HCT116 (cell line): ENCODE results near the gene SLC10A7. TPM values are rescaled to one million over a fixed set of nuclear protein-coding genes. Genes with fewer than 3 reads are reported as not detected.

Experiments
- ATAC-seq: fragments of 200-7000 bp; cut with Tn5 transposase; 2 replicates; pipeline ENCODE4 v1.9.1; 2020; ENCODE audit warnings: mild to moderate bottlenecking, moderate library complexity
- BruUV-seq: library from RNA; stranded (reverse); fragments of 400-500 nt; replicated peaks from 2 replicates; lab custom pipeline; 2021; lab: Mats Ljungman, UMichigan
- CTCF ChIA-PET: fragments of 300-600 bp; sonication (Branson Sonifier 250); formaldehyde crosslinking; loops from one replicate; lab custom pipeline; 2021; ENCODE audit warnings: antibody characterized with exemption; lab: Charles Lee
- POLR2A ChIA-PET: fragments of 300-600, 350-600 bp; sonication (Branson Sonifier 250); formaldehyde crosslinking; loops from one replicate; lab custom pipeline; 2021; ENCODE audit warnings: antibody characterized with exemption; lab: Charles Lee
- RAD21 ChIA-PET, 2 experiments: fragments of 300-600 bp; sonication (Branson Sonifier 250); formaldehyde crosslinking; loops; one replicate each; lab custom pipeline; 2023; ENCODE audit warnings: low total read pairs in 2 of 2; ENCODE audit not compliant: uncharacterized antibody in 2 of 2, unreplicated experiment in 2 of 2, low non-redundant PET in 1 of 2; lab: Charles Lee
- DNase-seq: peaks from one replicate; pipeline ENCODE4 v3.0.0-alpha.2; 2010; ENCODE audit warnings: low read depth, low spot score
- H2AFZ ChIP-seq: fragments of 200-600 bp; shearing (Covaris generic), sonication (generic); 2 replicates; pipeline ENCODE4 v1.6.1; 2017; ENCODE audit warnings: low read depth, mixed run types, mixed read lengths, antibody characterized with exemption, low read length; ENCODE audit not compliant: poor library complexity, severe bottlenecking
- H3K27ac ChIP-seq: 2 replicates; pipeline ENCODE4 v1.5.1; 2012; ENCODE audit warnings: low read depth, low read length
- H3K27me3 ChIP-seq: fragments of 200-600 bp; sonication (generic); 2 replicates; pipeline ENCODE4 v1.6.1; 2016; ENCODE audit warnings: mixed run types, low read length, mixed read lengths; ENCODE audit not compliant: insufficient read depth
- H3K36me3 ChIP-seq, 2 experiments: fragments of 200-500 bp in 1 of 2; fragments of 200-600 bp in 1 of 2; sonication (Bioruptor generic) in 1 of 2; sonication (generic) in 1 of 2; 2 replicates each; pipeline versions ENCODE4 v1.5.1 to v1.6.1; 2014 to 2016; ENCODE audit warnings: low read length in 2 of 2, inconsistent platforms in 1 of 2, mixed read lengths in 1 of 2, mixed run types in 1 of 2; ENCODE audit not compliant: insufficient read depth in 2 of 2, control insufficient read depth in 1 of 2
- H3K4me1 ChIP-seq, 2 experiments: fragments of 200-600 bp in 1 of 2; sonication (generic) in 1 of 2; 2 replicates each; pipeline versions ENCODE4 v1.5.1 to v1.6.1; 2012 to 2017; ENCODE audit warnings: low read length in 2 of 2, inconsistent platforms in 1 of 2, mild to moderate bottlenecking in 1 of 2, mixed read lengths in 1 of 2, mixed run types in 1 of 2, moderate library complexity in 1 of 2; ENCODE audit not compliant: insufficient read depth in 2 of 2, control insufficient read depth in 1 of 2
- H3K4me2 ChIP-seq: fragments of 200-600 bp; sonication (generic); 2 replicates; pipeline ENCODE4 v1.6.1; 2017; ENCODE audit warnings: mixed run types, low read length, mixed read lengths
- H3K4me3 ChIP-seq, 2 experiments: fragments of 200-600 bp in 1 of 2; sonication (generic) in 1 of 2; replicated peaks in 1 of 2; 2 replicates each; pipeline ENCODE4 v1.5.1; 2011 to 2016; ENCODE audit warnings: low read length in 2 of 2, control low read depth in 1 of 2, low read depth in 1 of 2, mild to moderate bottlenecking in 1 of 2, mixed read lengths in 1 of 2, mixed run types in 1 of 2
- H3K79me2 ChIP-seq: fragments of 200-600 bp; sonication (generic); 2 replicates; pipeline ENCODE4 v1.6.1; 2017; ENCODE audit warnings: mild to moderate bottlenecking, mixed run types, low read length, moderate library complexity, mixed read lengths; ENCODE audit not compliant: insufficient read depth
- H3K9ac ChIP-seq: fragments of 200-600 bp; sonication (generic); 2 replicates; pipeline ENCODE4 v1.6.1; 2016; ENCODE audit warnings: low read length, mixed read lengths
- H3K9me2 ChIP-seq: fragments of 200-600 bp; sonication (generic), shearing (Covaris generic); 2 replicates; pipeline ENCODE4 v1.6.1; 2017; ENCODE audit warnings: mixed run types, mild to moderate bottlenecking, moderate library complexity; ENCODE audit not compliant: insufficient read depth
- H3K9me3 ChIP-seq, 2 experiments: fragments of 200-500 bp in 1 of 2; fragments of 200-600 bp in 1 of 2; sonication (Bioruptor generic) in 1 of 2; sonication (generic) in 1 of 2; 2 replicates each; pipeline ENCODE4 v1.6.1; 2014 to 2017; ENCODE audit warnings: low read length in 2 of 2, mixed read lengths in 2 of 2, inconsistent platforms in 1 of 2, low read depth in 1 of 2, mild to moderate bottlenecking in 1 of 2, mixed run types in 1 of 2, moderate library complexity in 1 of 2; ENCODE audit not compliant: control insufficient read depth in 1 of 2, insufficient read depth in 1 of 2
- H4K20me1 ChIP-seq: fragments of 200-600 bp; sonication (generic), shearing (Covaris generic); 2 replicates; pipeline ENCODE4 v1.6.1; 2017; ENCODE audit warnings: mixed run types, mild to moderate bottlenecking, moderate library complexity; ENCODE audit not compliant: insufficient read depth
- CEBPB ChIP-seq: IDR thresholded peaks from 2 replicates; pipeline ENCODE4 v1.6.1; 2012; ENCODE audit warnings: low read depth
- EGR1 ChIP-seq: IDR thresholded peaks from 2 replicates; pipeline ENCODE4 v1.6.1; 2012; ENCODE audit warnings: low read depth
- ELF1 ChIP-seq: IDR thresholded peaks from 2 replicates; pipeline ENCODE4 v1.6.1; 2012; ENCODE audit warnings: low read depth, borderline replicate concordance
- EZH2phosphoT487 ChIP-seq: fragments of 200-600 bp; IDR thresholded peaks from 2 replicates; pipeline ENCODE4 v1.6.1; 2018; ENCODE audit warnings: antibody characterized with exemption, borderline replicate concordance
- JUND ChIP-seq: IDR thresholded peaks from 2 replicates; pipeline ENCODE4 v1.6.1; 2012
- MAX ChIP-seq: IDR thresholded peaks from 2 replicates; pipeline ENCODE4 v1.6.1; 2012
- RAD21 ChIP-seq: IDR thresholded peaks from 2 replicates; pipeline ENCODE4 v1.6.1; 2012; ENCODE audit warnings: low read depth, mild to moderate bottlenecking
- SIN3A ChIP-seq: IDR thresholded peaks from 2 replicates; pipeline ENCODE4 v1.6.1; 2012; ENCODE audit warnings: low read depth
- SRF ChIP-seq: IDR thresholded peaks from 2 replicates; pipeline ENCODE4 v1.6.1; 2012; ENCODE audit warnings: low read depth
- YY1 ChIP-seq: IDR thresholded peaks from 2 replicates; pipeline ENCODE4 v1.6.1; 2011; ENCODE audit warnings: low read length, low read depth, moderate library complexity, mild to moderate bottlenecking; ENCODE audit not compliant: insufficient replicate concordance; ENCODE audit errors: extremely low read depth
- ZNF274 ChIP-seq: fragments of 200-500 bp; sonication (Bioruptor generic); IDR thresholded peaks from 2 replicates; pipeline ENCODE4 v1.6.1; 2014; ENCODE audit warnings: mild to moderate bottlenecking, low read depth, low read length, inconsistent platforms
- intact Hi-C: fragments of 100-400 bp; cut with micrococcal nuclease; formaldehyde crosslinking; loops from 2 replicates; pipeline ENCODE4 v1.10.0; 2022
- total RNA-seq: library from RNA; stranded (reverse); gene quantifications from one replicate; pipeline ENCODE4 v1.2.1, GENCODE V29; 2021; ENCODE audit not compliant: unreplicated experiment
- TF ChIP-seq, protein P1 (sequence below): IDR thresholded peaks from 2 replicates; pipeline ENCODE4 v1.6.1; 2011; ENCODE audit warnings: mild to moderate bottlenecking, low read length, moderate library complexity; ENCODE audit not compliant: insufficient replicate concordance; ENCODE audit errors: extremely low read depth
- TF ChIP-seq, protein P2 (sequence below): IDR thresholded peaks from 2 replicates; pipeline ENCODE4 v1.6.1; 2012; ENCODE audit warnings: low read depth

SLC10A7 gene
- total RNA-seq, 1 experiment from 2014 or later = 5.5 TPM

GRCh38 chr4:146252969-146253611 lies 268.6 kb downstream of the SLC10A7 start:
- Histone ChIP-seq H3K9me2 (no peaks in the 10 kb centered on the region), H3K4me2 (no peak overlapping the region), H3K79me2 (no peaks in the 10 kb centered on the region), H3K9me3 (no peaks in the 10 kb centered on the region), H3K36me3 (no peaks in the 10 kb centered on the region), H3K4me3 (no peak overlapping the region), H3K4me1 (no peaks in the 10 kb centered on the region), H4K20me1 (no peaks in the 10 kb centered on the region), H2AFZ (no peak overlapping the region), H3K27me3 (no peaks in the 10 kb centered on the region), H3K9ac (no peak overlapping the region), H3K27ac (no peak overlapping the region)
- ChIA-PET RAD21 (no interaction called here), POLR2A (no interaction called here), CTCF (no interaction called here)
- ATAC-seq (no peak), DNase-seq (no peak)
- TF ChIP-seq JUND (no peak), ZNF274 (no peak), SRF (no peak), EZH2phosphoT487 (no peak), RAD21 (no peak), YY1 (no peak), SIN3A (no peak), ELF1 (no peak), EGR1 (no peak), CEBPB (no peak), MAX (no peak)
- TF ChIP-seq, protein P1, sequence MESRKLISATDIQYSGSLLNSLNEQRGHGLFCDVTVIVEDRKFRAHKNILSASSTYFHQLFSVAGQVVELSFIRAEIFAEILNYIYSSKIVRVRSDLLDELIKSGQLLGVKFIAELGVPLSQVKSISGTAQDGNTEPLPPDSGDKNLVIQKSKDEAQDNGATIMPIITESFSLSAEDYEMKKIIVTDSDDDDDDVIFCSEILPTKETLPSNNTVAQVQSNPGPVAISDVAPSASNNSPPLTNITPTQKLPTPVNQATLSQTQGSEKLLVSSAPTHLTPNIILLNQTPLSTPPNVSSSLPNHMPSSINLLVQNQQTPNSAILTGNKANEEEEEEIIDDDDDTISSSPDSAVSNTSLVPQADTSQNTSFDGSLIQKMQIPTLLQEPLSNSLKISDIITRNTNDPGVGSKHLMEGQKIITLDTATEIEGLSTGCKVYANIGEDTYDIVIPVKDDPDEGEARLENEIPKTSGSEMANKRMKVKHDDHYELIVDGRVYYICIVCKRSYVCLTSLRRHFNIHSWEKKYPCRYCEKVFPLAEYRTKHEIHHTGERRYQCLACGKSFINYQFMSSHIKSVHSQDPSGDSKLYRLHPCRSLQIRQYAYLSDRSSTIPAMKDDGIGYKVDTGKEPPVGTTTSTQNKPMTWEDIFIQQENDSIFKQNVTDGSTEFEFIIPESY = no peak
- TF ChIP-seq, protein P2, sequence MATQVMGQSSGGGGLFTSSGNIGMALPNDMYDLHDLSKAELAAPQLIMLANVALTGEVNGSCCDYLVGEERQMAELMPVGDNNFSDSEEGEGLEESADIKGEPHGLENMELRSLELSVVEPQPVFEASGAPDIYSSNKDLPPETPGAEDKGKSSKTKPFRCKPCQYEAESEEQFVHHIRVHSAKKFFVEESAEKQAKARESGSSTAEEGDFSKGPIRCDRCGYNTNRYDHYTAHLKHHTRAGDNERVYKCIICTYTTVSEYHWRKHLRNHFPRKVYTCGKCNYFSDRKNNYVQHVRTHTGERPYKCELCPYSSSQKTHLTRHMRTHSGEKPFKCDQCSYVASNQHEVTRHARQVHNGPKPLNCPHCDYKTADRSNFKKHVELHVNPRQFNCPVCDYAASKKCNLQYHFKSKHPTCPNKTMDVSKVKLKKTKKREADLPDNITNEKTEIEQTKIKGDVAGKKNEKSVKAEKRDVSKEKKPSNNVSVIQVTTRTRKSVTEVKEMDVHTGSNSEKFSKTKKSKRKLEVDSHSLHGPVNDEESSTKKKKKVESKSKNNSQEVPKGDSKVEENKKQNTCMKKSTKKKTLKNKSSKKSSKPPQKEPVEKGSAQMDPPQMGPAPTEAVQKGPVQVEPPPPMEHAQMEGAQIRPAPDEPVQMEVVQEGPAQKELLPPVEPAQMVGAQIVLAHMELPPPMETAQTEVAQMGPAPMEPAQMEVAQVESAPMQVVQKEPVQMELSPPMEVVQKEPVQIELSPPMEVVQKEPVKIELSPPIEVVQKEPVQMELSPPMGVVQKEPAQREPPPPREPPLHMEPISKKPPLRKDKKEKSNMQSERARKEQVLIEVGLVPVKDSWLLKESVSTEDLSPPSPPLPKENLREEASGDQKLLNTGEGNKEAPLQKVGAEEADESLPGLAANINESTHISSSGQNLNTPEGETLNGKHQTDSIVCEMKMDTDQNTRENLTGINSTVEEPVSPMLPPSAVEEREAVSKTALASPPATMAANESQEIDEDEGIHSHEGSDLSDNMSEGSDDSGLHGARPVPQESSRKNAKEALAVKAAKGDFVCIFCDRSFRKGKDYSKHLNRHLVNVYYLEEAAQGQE = no peak
- no TSS peak for BruUV-seq
- intact Hi-C loops = no loop called here
